ACHN (cell line): ENCODE measurements around the gene TRAF5.

Source experiments
- DNase-seq: peaks from one replicate; pipeline ENCODE4 v3.0.0-alpha.2; 2015
- in situ Hi-C: cut with HindIII; loops from 2 replicates; pipeline ENCODE4 v1.10.0; 2017; ENCODE audit warnings: low sequenced_read_pairs, low pct_ligation_motif_present, low pct_unique_long_range_greater_than_20kb

The TRAF5 gene

GRCh38 chr1:211324992-211325775, 1.4 kb upstream of the TRAF5 start:
- in situ Hi-C loops, result no loop called here
- no peak for DNase-seq

- in situ Hi-C loops, result no loop called here
- no peak for DNase-seq
Measured at GRCh38 chr1:211326140-211326527, 499 bp upstream of the TRAF5 start.

GRCh38 chr1:211327346-211327921, 801 bp downstream of the TRAF5 start:
- DNase-seq, result peak; percentile 30
- in situ Hi-C loops, result no loop called here

- in situ Hi-C loops, result no loop called here
- no peak for DNase-seq
Measured at GRCh38 chr1:211328084-211328694, 1.6 kb downstream of the TRAF5 start.

GRCh38 chr1:211328866-211329475, 2.3 kb downstream of the TRAF5 start:
- no peak for DNase-seq
- in situ Hi-C loops, result no loop called here

- DNase-seq, result no peak
- in situ Hi-C loops, result no loop called here
Measured at GRCh38 chr1:211329764-211330201, 3.1 kb downstream of the TRAF5 start.

GRCh38 chr1:211330282-211330936, 3.8 kb downstream of the TRAF5 start:
- no peak for DNase-seq
- in situ Hi-C loops, result no loop called here

GRCh38 chr1:211331011-211331709, 4.5 kb downstream of the TRAF5 start:
- DNase-seq, result no peak
- in situ Hi-C loops, result no loop called here

- in situ Hi-C loops, result no loop called here
Measured at GRCh38 chr1:211332036-211332616, 5.5 kb downstream of the TRAF5 start.

GRCh38 chr1:211332830-211333229, 6.2 kb downstream of the TRAF5 start:
- in situ Hi-C loops, result no loop called here
- no peak for DNase-seq

More at GRCh38 chr1:211332036-211332616, 5.5 kb downstream of the TRAF5 start:
- DNase-seq, result no peak

- DNase-seq, result no peak
- in situ Hi-C loops, result no loop called here
Measured at GRCh38 chr1:211333906-211334305, 7.3 kb downstream of the TRAF5 start.

- in situ Hi-C loops, result no loop called here
- DNase-seq, result no peak
Measured at GRCh38 chr1:211334986-211335385, 8.4 kb downstream of the TRAF5 start.

GRCh38 chr1:211335522-211336157, 9.0 kb downstream of the TRAF5 start:
- in situ Hi-C loops, result no loop called here

GRCh38 chr1:211336161-211336560, 9.5 kb downstream of the TRAF5 start:
- no peak for DNase-seq
- in situ Hi-C loops, result no loop called here

More at GRCh38 chr1:211335522-211336157, 9.0 kb downstream of the TRAF5 start:
- DNase-seq, result no peak

- in situ Hi-C loops, result no loop called here
Measured at GRCh38 chr1:211336775-211337174, 10.1 kb downstream of the TRAF5 start.

GRCh38 chr1:211337430-211338223, 11.0 kb downstream of the TRAF5 start:
- no peak for DNase-seq
- in situ Hi-C loops, result no loop called here

More at GRCh38 chr1:211336775-211337174, 10.1 kb downstream of the TRAF5 start:
- DNase-seq, result no peak

- DNase-seq, result no peak
- in situ Hi-C loops, result no loop called here
Measured at GRCh38 chr1:211338224-211338620, 11.6 kb downstream of the TRAF5 start.
